Measurements from ENCODE around the gene GPRIN2.

GRCh38 chr10:46523119-46523961 lies 33.1 kb downstream of the GPRIN2 start:
- TF ChIP-seq EP300 (IDR thresholded peaks at IDR 0.05; ENCODE audit: borderline replicate concordance in 1 of 2, low read depth in 1 of 2, low read length in 1 of 2) (no peak), RFX5 (IDR thresholded peaks at IDR 0.05; ENCODE audit: low read length) (no peak), TCF12 (IDR thresholded peaks at IDR 0.05) (no peak), TAF1 (IDR thresholded peaks at IDR 0.05; ENCODE audit: borderline replicate concordance, low read depth, low read length) (no peak), RAD21 (IDR thresholded peaks at IDR 0.05; ENCODE audit: low read length) (no peak), CTCF (IDR thresholded peaks at IDR 0.05) (no peak), REST (IDR thresholded peaks at IDR 0.05; ENCODE audit: low read depth, low read length) (no peak), POLR2AphosphoS5 (IDR thresholded peaks at IDR 0.05; ENCODE audit: low read depth, low read length) (no peak), GABPA (IDR thresholded peaks at IDR 0.05; ENCODE audit: low read depth) (no peak), MAX (IDR thresholded peaks at IDR 0.05; ENCODE audit: low read depth) (no peak), FOXJ3 (CRISPR knock-in tag; IDR thresholded peaks at IDR 0.05) (no peak), SMC3 (IDR thresholded peaks at IDR 0.05; ENCODE audit: low read depth, low read length) (no peak), MXI1 (IDR thresholded peaks at IDR 0.05; ENCODE audit: low read depth, low read length) (no peak), EZH2phosphoT487 (IDR thresholded peaks at IDR 0.05; ENCODE audit: borderline replicate concordance, low read depth) (no peak)

Measured in SK-N-SH (cell line).